GM21825 (cell line): ENCODE measurements around the gene NDUFAF8.

ENCODE experiments used
- ATAC-seq: cut with Tn5 transposase; IDR thresholded peaks from one replicate; pipeline ENCODE4 v1.9.1; 2021; ENCODE audit warnings: mild to moderate bottlenecking, moderate library complexity; ENCODE audit not compliant: unreplicated experiment

NDUFAF8 gene, protein sequence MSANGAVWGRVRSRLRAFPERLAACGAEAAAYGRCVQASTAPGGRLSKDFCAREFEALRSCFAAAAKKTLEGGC

DNA sequence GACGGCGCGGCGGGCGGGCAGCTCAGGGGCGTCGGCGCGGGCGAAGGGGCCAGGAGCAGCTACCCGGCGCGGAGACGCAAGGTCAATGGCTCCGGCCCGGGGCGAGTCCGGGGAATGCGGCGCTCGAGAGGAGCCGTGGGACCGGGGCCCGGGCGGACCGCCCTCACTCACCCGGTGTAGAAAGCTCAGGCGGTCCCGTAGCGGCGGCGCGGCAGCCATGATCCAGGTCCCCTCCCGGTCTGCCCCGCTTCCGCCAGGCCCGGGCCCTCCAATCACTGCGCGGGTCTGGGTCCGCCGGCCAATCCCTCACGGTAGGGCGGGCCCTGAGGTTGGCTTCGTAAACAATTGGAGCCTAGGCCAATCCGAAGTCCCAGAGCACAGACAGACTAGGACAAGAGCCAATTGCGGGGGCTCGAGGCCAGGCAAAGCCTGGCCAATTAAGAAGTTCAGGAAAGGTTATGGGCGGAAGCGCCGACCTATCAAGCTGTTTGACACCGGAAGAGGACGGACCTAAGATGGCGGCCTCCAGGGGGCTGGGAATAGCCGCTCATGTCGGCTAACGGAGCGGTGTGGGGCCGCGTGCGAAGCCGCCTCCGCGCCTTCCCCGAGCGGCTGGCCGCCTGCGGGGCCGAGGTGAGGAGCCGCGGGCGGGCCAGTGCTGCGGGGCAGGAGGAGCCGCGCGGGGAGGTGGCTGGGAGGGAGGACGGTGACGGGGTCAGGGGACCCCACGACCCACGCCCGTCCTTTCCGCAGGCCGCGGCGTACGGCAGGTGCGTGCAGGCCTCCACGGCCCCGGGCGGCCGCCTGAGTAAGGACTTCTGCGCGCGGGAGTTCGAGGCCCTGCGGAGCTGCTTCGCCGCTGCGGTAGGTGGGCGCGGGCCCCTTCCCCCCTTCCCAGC is at the start of gene NDUFAF8, which contains the start of gene TEPSIN:
TSS of gene NDUFAF8 (plus strand) at position 504 of the 899 bp plus-strand sequence. CDS start at position 550, 46 bp downstream.
TSS of gene TEPSIN (minus strand) at position 241 of the 899 bp plus-strand sequence. CDS start at position 219, 22 bp downstream.
- peak; percentile 87 for ATAC-seq

DNA sequence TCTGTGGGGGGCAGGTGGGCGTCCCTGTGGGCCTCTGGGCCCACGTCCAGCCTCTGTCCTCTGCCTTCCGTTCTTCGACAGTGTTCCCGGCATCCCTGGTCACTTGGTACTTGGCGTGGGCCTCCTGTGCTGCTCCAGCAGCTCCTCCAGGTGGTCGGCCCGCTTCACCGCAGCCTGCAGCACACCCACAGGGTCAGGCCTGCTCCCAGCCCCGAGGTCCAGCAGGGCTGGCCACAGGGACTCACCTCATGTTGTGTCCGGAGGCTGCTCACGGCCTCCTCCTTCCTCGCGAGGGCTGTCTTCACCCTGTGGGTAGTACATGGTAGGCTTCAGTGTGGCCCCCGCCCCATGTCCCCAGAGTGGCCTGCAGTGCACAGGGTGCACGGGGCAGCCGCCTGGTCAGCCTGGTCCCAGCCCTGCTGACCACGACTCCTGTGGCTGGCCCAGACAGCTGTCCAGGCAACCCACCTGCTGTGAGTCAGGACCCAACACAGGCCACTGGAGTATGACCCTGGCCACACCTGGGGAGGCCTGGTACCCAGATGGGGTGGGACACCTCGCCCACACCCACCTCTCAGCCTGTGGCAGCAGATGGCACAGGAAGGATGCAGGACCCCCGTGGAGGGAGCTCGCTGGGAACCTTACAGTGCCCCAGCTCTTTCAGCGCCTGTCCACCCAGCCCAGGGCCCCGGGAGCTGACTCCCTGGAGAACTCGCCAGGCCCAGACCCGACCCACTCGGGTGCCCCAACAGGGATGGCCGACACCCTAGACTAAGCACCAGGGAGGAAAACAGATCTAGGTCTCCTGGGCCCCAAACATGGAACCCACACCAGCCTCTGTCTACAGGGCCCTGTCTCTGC is 49.2 kb upstream of the NDUFAF8 start:
- ATAC-seq, result no peak

DNA sequence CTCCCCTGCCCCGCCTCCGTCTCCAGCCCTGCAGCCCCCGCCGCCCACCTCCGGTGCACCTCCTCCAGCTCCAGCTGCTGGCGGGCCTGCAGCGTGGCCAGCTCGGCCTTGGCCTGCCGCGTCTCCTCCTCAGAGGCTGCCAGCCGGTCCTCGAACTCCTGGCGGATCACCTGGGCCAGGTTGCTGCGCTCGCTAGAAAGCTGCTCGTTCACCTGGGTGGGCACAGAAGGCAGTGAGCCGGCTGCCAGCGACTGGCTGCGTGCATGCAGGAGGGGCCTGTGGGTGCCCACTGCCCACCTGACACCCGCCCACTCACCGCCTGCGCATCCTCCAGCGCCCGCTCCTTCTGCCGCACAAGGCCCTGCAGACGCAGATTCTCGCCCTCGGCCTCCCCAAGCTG is 48.5 kb upstream of the NDUFAF8 start:
- ATAC-seq, result no peak

DNA sequence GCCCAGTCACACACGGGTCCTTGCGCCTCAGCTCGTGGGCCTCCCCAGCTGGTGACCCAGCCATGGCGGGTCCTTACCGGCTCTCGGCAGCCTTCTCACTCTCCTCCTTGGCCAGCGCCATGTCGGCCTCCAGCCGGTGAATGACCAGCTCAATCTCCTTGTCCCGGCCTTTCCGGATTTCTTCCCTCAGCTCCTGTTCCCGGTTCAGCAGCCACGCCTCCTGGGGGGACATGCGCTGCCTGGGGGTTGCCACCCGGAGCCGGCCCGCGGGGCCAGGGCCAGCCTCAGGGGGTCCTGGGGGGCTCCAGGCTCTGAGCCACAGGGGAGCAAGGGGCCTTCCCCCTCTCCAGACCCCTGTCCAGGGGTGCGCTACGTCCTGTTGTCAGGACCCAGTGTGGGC is 48.0 kb upstream of the NDUFAF8 start:
- no peak for ATAC-seq

DNA sequence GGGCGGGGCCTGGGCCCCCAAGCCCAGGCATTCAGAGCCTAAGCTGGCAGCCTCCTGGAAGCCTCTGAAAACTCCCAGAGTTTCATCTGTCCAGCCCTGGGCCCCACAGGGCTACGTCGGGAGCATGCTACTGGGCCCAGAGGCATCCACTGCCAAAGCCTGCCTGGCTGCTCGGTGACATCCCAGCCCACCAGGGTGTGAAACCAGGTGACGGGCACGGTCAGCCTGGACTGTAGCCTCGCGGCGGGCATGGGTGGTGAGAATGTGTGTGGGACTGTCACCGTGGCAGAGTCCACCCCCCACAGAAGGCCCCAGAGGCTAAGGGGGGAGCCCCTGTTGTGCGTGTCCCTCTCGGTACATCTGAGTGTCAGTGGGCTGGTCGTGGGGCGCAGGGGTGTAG is 47.5 kb upstream of the NDUFAF8 start:
- ATAC-seq, result no peak

DNA sequence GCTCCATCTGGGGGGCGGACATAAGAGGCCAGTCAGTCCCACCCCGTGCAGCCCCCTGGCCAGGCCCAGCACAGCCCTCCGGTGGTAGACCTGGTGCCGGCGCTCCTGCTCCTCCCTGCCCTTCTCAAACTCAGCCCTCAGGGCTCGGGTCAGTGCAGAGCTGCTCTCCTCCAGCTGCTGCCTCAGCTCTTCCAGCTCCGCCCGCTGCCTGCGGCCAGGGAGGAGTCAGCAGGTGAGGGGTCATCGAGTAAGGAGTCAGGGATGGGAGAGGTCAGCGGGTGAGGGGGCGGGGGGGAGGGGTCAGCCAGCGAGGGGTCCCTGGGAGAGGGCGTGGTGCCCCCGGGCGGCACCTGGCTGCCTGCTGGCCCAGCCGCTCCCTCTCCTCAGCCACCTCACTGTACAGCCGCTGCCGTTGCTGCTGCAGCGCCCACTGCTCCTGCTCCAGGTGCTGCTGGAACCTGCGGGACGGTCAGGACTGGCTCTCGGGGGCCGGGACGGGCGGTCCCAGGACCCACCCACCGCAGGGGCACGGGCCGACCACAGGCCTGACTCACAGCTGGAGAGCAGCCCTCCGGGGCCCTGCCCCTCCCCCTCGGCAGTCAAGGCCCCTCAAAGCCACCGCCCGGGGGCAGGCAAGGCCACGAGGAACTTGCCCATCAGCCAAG is 46.6 kb upstream of the NDUFAF8 start:
- no peak for ATAC-seq

DNA sequence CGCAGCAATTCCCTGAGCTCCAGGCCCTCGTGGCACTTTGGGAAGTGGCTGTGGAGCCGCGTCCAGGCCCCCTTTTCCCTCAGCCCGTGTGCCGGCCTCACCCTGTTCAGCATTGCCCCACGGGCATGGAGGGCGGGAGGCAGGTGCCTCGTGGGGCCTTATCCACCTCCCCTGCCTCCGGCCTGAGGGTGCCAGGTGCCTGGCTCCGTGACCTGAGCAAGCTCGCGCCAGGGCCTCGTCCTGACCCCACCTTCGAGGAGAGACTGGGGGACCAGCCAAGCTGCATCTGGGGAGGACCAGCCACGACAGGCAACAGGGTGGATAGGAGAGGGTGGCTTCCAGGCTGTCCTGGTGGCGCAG is 46.1 kb upstream of the NDUFAF8 start:
- no peak for ATAC-seq

DNA sequence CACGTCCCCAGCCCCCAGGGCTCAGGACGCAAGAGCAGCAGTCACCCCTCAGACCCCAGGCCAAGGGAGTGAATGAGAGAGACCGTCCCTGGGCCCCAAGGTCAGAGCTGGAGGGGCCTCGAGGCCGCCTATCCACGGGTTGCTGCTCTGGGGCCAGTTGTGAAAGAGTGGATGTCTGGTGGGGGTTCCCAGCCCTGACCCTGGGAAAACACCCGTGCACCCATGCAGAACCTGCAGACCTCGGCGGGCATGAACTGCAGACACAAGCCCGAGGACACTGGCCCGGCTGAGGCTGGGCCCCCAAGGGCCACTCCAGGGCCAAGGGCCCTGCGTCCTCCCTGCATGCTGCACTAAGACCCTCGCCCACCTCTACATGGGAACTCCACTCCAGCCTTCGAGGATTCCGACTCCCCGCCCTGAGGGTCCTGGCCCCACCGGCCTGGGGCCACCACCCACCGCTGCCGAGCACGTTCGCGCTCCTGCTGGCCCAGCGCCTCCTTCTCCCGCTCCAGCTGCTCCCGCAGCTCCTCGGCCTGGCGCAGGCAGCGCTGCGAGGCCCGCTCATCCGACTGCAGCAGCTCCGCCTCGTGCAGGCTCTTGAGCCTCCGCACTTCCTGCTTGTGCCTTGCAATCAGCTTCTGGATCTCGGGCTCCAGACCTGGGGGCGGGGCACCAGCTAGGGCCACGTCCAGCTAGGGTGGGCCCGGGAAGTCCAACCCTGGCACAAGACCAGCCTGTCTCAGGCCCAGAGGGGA is 45.5 kb upstream of the NDUFAF8 start:
- ATAC-seq, result no peak

DNA sequence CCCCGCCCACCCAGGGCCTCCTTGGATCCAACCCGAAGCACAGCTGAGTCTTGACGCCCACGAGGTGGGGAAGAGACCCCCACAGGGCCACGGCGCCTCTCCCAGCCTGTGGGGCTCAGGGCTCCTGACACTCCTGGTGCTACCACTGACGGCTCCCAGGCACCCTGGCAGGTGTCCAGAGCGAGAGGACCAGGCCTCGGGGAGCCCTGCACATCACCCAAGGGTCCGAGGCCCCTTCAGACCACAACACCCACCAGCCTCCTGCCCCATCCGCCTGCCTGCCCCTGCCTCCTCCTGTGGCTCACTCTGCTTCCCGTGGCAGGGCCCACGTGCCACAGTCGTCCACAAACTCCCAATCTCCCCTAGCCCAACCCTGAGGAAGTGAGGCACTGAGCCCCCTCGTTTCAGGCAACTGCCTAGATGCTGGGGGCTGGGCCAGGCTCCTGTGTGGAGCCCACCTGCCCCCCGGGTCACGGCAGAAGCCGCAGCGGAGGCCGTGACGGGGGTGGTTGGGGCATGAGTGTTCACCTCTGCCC is 44.8 kb upstream of the NDUFAF8 start:
- no peak for ATAC-seq

DNA sequence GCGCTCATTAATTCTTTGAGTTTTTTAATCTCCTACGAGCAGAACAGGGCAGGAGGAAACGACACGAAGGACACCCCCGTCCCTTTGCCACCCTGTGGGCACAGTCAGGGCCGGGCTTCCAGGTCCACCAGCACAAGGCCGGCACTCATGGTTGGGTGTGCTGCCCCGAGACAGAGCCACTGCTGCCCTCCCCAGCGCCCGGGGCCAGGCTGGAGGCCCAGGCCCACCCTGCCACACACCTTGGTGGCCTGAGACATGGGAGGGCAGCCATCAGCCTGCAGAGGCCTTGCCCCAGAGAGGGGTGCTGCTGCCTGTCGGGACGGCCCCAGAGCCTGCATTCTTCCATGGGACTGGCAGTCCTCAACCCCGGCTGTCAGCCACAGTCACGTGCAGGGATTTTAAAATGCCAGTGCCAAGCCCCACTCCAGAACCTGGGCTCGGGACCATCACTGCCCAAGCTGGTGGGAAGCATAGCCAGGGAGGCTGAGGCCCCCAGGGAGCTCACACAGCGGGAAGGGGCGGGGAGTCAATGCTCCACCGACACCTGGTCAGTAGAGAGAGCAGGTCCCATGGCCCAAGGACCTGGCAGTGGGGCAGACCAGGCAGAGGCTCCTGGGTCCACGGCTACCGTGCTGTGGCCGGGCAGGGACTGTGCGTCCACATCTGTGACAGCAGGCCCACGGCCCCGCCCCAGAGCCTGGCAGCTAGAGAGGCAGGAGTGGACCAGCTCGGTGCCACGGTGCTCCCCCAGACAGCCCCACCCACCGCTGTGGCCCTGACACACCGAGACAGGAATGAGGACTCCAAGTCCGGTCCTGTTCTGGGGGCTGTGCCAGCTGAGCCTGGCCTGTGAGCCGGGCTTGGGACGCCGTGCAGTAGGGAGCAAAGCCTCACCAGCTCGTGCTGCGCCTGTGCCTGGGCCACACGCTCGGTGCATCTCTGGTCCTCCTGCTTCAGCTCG is 43.9 kb upstream of the NDUFAF8 start:
- no peak for ATAC-seq

DNA sequence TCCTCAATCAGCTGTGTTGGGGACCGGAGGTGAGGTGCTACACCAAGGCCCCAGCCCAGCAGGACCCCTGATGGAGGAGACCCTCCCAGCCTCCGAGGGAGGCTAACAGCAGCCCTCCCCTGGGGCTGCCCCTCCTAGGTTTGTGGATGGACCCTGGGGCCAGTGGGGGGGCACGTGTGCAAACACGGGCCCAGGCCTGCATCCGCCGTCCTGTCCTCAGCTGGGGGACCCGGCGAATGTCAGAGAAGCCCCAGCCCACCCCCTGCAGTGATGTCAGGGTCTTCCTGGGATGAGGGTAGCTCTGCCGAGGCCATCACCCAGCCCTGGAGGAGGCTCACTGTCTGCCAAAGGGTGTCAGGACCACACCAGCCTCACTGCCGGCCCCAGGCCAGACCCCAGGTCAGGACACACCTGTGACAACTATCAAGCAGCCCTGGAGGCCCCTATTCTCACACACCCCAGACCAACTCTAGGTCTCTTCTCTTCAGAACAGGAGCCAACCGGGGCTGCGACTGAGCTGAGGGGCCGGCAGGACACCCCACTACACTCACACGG is 43.1 kb upstream of the NDUFAF8 start:
- ATAC-seq, result no peak

DNA sequence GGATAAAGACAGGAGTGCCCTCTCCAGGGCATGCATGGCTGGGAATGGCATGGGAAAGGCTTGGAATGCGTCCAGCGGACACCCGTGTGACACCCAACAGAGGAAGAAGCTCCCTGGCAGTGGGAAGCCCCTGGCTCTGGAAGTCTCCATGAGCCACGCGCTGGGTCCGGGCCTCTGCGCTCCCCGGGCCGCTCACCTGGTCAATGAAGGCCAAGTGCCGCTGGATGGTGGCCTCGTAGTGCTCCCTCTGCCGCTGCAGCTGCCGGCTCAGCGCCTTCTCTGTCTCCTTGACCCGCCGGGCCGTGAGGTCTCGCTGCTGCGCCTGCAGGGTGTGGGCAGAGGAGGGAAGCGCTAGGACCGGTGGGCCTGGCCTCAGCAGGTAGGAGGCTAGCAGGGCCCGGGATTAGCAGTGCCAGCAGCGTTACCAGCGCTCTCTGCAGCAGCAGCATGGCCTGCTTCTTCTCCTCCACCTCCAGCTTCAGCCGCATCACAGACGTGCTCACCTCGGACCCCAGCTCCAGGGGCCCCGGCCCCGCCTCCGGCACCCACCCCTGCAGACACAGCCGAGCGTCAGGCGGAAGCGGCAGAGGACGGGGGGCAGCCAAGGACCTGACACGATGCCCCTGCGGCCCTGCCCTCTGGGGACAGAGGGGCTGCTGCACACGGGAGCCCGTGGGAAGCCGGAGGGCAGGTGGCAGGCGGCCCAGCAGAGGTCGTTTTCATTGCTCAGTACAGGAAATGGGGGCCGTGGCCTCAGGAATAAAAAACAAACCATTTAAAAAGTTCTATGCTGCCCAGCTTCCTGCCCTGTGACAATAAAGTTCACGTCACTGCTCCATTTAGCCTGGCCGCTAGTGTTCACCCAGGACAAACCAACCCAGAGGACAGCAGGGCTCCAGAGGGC is 42.4 kb upstream of the NDUFAF8 start:
- no peak for ATAC-seq

DNA sequence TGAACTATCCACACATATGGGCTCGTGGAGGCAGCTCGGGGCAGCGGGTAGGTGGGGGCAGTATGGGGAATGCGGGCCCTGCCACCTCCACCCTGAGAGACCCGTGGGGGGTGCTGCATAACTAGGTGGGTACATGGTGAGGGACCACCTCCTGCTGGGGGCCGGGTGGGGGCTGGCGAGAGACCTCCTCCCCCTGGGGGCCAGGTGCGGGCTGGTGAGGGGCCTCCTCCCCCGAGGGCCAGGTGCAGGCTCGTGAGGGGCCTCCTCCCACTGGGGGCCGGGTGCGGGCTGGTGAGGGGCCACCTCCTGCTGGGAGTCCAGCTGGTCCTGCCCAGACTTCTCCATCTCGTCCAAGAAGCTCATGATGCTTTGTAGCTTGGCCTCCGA is 41.7 kb upstream of the NDUFAF8 start:
- ATAC-seq, result no peak

DNA sequence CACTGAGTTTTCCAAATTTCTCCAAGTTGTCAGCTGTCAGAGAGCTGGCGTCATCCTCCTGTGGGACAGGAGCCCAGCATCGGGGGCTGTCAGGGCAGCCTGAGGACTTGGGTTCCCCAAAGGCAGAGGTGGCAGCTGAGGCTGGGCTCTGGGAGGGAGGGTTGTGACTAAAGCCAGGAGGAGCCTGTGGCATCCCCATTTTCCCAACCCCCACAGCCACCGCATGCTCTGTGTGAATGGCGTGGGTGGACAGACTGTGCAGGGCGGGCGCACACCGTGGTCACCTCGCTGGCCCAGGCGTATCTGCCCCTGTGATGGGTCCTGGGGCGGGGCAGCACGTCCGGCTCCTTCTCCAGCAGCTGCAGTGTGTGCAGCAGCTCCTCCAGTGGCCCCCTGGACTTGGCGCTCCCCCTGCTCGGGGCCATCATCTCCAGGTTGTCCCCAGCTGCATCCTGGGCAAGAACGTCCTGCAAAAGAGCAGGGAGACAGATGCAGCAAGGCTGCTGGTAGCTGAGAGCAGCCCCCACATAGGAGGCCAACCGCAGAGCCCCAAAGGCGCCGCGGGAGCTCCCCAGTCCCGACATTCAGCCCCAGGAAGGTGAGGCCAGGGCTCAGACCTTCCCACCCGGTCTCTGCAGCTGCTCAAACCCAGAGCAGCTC is 41.2 kb upstream of the NDUFAF8 start:
- ATAC-seq, result no peak

DNA sequence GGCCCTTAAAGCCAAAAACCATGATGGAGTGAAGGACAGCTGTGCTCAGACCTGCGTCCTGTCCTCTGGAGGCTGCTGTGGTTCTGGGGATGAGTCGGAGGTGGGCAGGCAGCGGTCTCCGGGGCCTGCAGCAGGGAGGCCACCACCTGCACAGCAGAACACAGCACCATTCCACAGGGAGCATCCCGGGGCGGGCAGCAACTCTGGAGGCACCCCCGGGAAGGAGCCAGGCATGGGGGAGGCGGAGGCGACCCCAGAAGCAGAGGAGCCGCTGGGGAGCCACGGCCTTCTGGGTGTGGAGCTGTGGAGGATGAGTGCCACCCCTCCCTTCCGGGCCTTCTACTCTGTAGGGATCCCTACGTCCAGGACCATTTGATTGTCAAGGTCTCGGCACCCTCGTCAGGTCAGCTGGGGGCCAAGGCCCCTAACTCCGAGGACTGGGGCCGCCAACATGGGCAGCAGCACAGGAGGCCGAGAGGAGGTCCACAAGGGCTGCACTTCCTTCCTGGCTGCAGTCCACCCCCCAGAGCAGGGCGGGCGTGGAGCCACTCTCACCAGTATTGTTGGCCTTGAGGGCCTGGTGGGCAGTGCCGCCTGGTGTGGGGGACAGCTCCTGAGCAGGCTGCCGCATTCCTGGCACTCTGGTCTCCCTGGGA is 40.2 kb upstream of the NDUFAF8 start:
- ATAC-seq, result no peak

DNA sequence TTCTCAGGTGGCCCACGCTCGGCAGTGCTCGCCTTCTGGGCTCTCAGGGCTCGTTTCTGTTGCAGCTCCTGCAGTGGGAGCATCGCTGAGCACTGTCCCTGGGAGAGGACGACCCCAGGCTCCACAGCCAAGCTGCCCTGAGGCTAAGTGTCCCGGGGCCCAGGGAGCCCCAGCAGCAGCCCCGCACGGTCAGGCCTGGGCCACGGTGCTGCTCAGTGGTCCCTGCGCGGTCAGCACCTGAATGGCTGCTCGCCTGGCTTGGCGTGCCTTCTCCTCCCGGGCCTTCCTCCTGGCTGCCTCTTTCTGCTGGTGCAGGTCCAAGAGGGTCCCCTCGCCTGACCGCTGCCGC is 39.7 kb upstream of the NDUFAF8 start:
- no peak for ATAC-seq

DNA sequence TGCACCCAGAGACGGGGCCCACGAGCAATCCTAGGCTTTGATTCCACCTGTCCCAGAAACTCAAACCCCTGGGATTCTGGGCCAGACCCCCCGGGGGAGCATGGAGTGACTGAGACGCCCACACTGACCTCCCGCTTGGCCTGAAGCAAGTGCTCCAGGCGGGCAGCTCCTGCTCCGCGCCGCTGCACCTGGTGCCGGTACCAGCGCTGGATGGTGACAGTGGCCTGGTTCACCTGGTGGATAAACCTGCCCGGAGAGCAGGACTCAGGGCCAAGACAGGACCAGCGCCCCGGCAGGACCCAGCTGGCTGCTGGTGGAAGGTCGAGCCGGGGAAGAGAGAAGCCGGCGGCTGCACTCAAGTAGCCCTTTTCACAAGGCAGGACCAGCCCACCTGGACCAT is 38.9 kb upstream of the NDUFAF8 start:
- no peak for ATAC-seq
